Suprapubic skin (tissue), 4 donors: ENCODE results near the gene EHBP1L1.
"Not testable (repeated sequence)": the region's sequence is repeated elsewhere in the genome, so short reads cannot be mapped to it uniquely, and the experiment has no call there.

ENCODE experiments used
- EP300 ChIP-seq: sonication (generic); formaldehyde crosslinking; IDR thresholded peaks from one replicate; pipeline ENCODE4 v1.6.1; 2017; ENCODE audit warnings: antibody characterized with exemption
- POLR2A ChIP-seq, 2 donors: fragments of 450-650 bp; IDR thresholded peaks; one replicate each; pipeline ENCODE4 v1.6.1; 2017; ENCODE audit warnings: antibody characterized with exemption in 2 of 2, mild to moderate bottlenecking in 2 of 2, moderate library complexity in 2 of 2
- POLR2AphosphoS5 ChIP-seq, 3 donors: sonication (generic); formaldehyde crosslinking; IDR thresholded peaks; one replicate each; pipeline ENCODE4 v1.6.1; 2017; ENCODE audit warnings: antibody characterized with exemption in 3 of 3
- TF ChIP-seq, protein P1 (sequence below), 2 donors: fragments of 200-600 bp in 1 of 2; fragments of 450-650 bp in 1 of 2; sonication (generic) in 1 of 2; IDR thresholded peaks; one replicate each; pipeline ENCODE4 v1.5.1; 2016 to 2019; ENCODE audit warnings: antibody characterized with exemption in 2 of 2, mild to moderate bottlenecking in 1 of 2, moderate library complexity in 1 of 2

DNA sequence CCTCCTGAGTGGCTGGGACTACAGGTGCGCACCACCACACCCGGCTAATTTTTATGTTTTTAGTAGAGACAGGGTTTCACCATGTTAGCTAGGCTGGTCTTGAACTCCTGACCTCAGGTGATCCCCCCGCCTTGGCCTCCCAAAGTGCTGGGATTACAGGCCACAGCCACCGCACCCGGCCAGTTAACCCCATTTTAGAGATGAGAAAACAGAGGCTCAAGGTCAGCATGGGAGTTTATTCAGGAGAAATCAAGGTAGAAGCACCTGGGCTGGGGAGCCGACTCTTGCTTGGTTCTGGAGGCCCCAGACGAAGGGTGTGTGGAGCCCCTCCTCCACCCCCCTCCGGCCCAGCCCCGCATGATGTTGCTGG lies 63.4 kb downstream of the EHBP1L1 start:
- TF ChIP-seq, protein P1, sequence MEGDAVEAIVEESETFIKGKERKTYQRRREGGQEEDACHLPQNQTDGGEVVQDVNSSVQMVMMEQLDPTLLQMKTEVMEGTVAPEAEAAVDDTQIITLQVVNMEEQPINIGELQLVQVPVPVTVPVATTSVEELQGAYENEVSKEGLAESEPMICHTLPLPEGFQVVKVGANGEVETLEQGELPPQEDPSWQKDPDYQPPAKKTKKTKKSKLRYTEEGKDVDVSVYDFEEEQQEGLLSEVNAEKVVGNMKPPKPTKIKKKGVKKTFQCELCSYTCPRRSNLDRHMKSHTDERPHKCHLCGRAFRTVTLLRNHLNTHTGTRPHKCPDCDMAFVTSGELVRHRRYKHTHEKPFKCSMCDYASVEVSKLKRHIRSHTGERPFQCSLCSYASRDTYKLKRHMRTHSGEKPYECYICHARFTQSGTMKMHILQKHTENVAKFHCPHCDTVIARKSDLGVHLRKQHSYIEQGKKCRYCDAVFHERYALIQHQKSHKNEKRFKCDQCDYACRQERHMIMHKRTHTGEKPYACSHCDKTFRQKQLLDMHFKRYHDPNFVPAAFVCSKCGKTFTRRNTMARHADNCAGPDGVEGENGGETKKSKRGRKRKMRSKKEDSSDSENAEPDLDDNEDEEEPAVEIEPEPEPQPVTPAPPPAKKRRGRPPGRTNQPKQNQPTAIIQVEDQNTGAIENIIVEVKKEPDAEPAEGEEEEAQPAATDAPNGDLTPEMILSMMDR (IDR thresholded peaks at IDR 0.05), result not testable (repeated sequence)
- not testable (repeated sequence) for TF ChIP-seq POLR2A (IDR thresholded peaks at IDR 0.05); POLR2AphosphoS5 (IDR thresholded peaks at IDR 0.05); EP300
